ENCODE data around the gene TCERG1. TPM values are rescaled to one million over a fixed set of nuclear protein-coding genes. Genes with fewer than 3 reads are reported as not detected.

TCERG1 gene
- 35.6 to 50.9 TPM (median 45.7 TPM) in 5 replicates for total RNA-seq (2022; extraction: Qiagen RNA extraction; ENCODE audit: low read depth)

GRCh38 chr5:146446861-146447733 is at the start of gene TCERG1:
TCERG1 (plus strand) TSS chr5:146447333; CDS start chr5:146447350, 17 bp downstream.

DNA sequence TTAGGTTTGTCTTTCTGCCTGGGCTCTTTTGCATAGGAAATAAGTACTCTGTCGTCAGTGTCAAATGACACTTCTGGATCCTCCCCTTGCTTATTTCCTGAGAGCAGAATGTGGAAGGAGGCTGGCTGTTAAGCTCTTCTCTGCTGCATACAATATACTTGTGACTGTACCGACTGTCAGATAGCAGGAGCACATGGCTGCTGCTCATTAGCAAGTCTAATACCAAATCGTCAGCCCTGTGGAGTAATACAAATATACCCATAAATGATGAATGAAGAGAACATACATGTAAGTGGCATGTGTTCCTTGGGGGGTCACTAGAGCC is 69.0 kb downstream of the TCERG1 start, which contains the start of gene GPR151:
TSS of gene GPR151 (minus strand) at position 40 of the 325 bp plus-strand sequence. CDS start 77 bp downstream, outside the sequence.

Other genes starting within 250 kb of the TCERG1 start
- gene RBM27, start 243.7 kb upstream of the TCERG1 start, total RNA-seq (2022; extraction: Qiagen RNA extraction; ENCODE audit: low read depth), result 8.4 to 13.8 TPM (median 11.7 TPM) in 5 replicates
- 0.07 to 0.30 TPM (median 0.13 TPM) in 5 replicates for gene POU4F3, start 108.5 kb upstream of the TCERG1 start, total RNA-seq (2022; extraction: Qiagen RNA extraction; ENCODE audit: low read depth)
- not detected in 5 replicates for gene GPR151, start 68.9 kb downstream of the TCERG1 start, total RNA-seq (2022; extraction: Qiagen RNA extraction; ENCODE audit: low read depth)